ENCODE results near the gene KCNG1. TPM values are rescaled to one million over a fixed set of nuclear protein-coding genes. Genes with fewer than 3 reads are reported as not detected.

KCNG1 gene
- total RNA-seq, 2 experiments from 2014 or later = 1.0 to 1.2 TPM

- Mint-ChIP-seq H3K27me3 (peaks cover 32% of the 10 kb centered on the region), H3K4me3 (no peak overlapping the region), H3K27ac (no peak overlapping the region), H3K9me3 (no peaks in the 10 kb centered on the region), H3K36me3 (no peaks in the 10 kb centered on the region), H3K4me1 (no peaks in the 10 kb centered on the region)
- DNase-seq = no peak
Measured at GRCh38 chr20:51010043-51010365, 12.9 kb downstream of the KCNG1 start.

DNA sequence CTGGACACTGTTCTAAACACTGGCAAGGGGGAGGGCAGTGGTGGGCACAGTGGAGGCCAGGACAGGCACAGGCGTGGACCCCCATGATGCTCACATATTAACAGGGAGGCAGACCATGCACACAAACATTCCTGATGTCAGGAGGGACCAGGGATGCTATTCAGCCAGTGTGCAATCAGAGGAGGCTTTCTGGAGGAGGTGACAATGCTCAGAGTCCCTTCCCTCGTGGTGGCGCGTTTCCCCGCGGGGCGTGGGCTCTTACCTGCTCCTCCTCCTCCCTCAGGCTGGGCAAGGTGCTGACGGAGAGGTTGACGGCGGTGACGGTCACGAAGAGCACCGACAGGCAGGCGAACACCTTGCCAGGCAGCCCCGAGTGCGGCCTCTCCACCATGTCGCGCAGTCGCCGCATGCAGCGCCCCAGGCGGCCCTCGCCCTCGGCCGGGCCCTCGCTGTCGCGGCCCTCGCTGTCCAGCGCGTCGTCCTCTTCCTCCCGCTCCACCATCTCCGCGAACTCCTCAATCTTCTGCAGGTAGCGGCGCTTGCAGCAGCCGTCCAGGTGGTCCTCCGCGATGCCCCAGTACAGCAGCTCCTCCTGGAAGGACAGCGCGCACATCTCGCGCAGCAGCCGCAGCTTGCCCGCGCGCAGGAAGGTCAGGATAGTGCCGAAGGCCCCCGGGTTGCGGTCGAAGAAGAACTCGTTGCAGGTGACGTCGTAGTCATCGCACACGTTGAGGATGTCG, 13.4 kb downstream of the KCNG1 start:
- Mint-ChIP-seq H3K36me3 (no peaks in the 10 kb centered on the region), H3K9me3 (no peaks in the 10 kb centered on the region), H3K27ac (no peak overlapping the region), H3K27me3 (peaks cover 27% of the 10 kb centered on the region), H3K4me3 (no peak overlapping the region), H3K4me1 (no peaks in the 10 kb centered on the region)
- no peak for DNase-seq

- H3K27ac Mint-ChIP-seq = no peak overlapping the region
- no peak overlapping the region for H3K4me3 Mint-ChIP-seq
- H3K9me3 Mint-ChIP-seq = no peaks in the 10 kb centered on the region
- H3K27me3 Mint-ChIP-seq = peaks cover 20% of the 10 kb centered on the region
- no peaks in the 10 kb centered on the region for H3K36me3 Mint-ChIP-seq
- no peaks in the 10 kb centered on the region for H3K4me1 Mint-ChIP-seq
- DNase-seq = no peak
Measured at GRCh38 chr20:51008718-51009117, 14.2 kb downstream of the KCNG1 start.

DNA sequence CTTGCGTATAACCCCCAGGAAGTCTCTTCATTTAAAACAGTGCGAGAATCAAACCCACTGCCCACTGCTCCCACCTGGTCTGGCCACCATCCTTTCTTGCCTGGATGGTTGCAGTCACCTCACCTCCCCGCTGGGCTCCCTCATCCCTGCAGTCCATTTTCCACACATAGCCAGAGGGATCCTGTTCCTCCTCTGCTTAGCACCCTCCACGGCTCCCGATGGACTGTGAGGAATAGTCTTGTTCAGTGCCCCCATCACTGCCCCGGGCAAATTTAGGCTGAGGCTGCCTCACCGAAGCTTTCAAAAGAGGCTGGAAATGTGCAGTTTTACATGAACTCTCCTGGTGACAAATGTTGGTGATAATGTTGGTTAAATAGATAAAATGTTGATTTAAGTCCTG, 17.7 kb downstream of the KCNG1 start:
- Mint-ChIP-seq H3K4me1 (no peaks in the 10 kb centered on the region), H3K9me3 (no peaks in the 10 kb centered on the region), H3K4me3 (no peak overlapping the region), H3K36me3 (no peaks in the 10 kb centered on the region), H3K27me3 (peaks cover 21% of the 10 kb centered on the region), H3K27ac (no peak overlapping the region)
- DNase-seq = no peak

- no peak for DNase-seq
- Mint-ChIP-seq H3K4me3 (no peak overlapping the region), H3K27ac (no peak overlapping the region), H3K9me3 (no peaks in the 10 kb centered on the region), H3K4me1 (no peaks in the 10 kb centered on the region), H3K36me3 (no peaks in the 10 kb centered on the region), H3K27me3 (peaks cover 22% of the 10 kb centered on the region)
Measured at GRCh38 chr20:51004781-51005180, 18.1 kb downstream of the KCNG1 start.

GRCh38 chr20:51004305-51004727, 18.6 kb downstream of the KCNG1 start:
- Mint-ChIP-seq H3K4me1 (no peaks in the 10 kb centered on the region), H3K4me3 (no peak overlapping the region), H3K9me3 (no peaks in the 10 kb centered on the region), H3K27ac (no peak overlapping the region), H3K36me3 (no peaks in the 10 kb centered on the region), H3K27me3 (peaks cover 22% of the 10 kb centered on the region)
- DNase-seq = no peak

DNA sequence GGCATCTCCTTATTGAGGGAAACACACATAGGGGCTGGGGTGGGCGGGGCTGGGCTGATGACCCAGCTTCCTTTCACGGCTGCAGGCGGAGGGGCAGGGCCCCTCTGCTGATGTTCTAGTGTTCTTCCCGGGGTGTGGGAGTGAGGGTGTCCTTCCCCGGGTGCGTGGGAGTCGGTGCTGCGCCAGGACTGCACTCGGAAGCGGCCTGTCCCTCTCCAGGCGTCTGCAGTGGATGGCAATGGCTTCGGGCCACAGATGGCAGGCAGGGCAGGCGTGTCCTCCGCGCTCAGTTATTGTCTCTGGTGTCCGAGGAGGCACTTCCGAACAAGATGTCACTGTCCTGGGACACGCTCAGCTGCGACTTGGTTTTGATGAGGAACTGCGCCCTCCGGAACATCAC, 19.2 kb downstream of the KCNG1 start:
- DNase-seq = no peak
- H3K27me3 Mint-ChIP-seq = peaks cover 17% of the 10 kb centered on the region
- no peak overlapping the region for H3K27ac Mint-ChIP-seq
- H3K9me3 Mint-ChIP-seq = no peaks in the 10 kb centered on the region
- H3K36me3 Mint-ChIP-seq = no peaks in the 10 kb centered on the region
- no peaks in the 10 kb centered on the region for H3K4me1 Mint-ChIP-seq
- H3K4me3 Mint-ChIP-seq = no peak overlapping the region

DNA sequence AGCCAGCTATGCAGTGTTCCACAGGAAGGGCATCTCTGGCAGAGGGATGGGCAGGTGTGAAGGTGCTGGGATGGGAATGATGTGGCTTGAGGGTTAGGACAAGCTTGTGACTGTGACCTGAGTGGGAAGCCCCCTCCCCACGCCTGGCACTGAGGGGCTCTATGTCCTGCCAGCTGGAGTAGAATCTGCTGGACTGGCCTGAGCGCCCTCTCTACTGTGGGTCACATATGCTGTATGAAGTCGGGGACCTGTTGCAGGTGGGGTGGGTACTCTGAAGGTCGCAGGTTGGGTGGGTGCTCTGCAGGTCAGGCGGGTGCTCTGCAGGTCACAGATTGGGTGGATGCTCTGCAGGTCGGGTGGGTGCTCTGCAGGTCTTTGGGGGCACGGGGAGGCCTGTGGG, 20.3 kb downstream of the KCNG1 start:
- Mint-ChIP-seq H3K4me3 (no peak overlapping the region), H3K36me3 (no peaks in the 10 kb centered on the region), H3K27me3 (peaks cover 18% of the 10 kb centered on the region), H3K4me1 (no peaks in the 10 kb centered on the region), H3K27ac (no peak overlapping the region), H3K9me3 (no peaks in the 10 kb centered on the region)
- no peak for DNase-seq

GRCh38 chr20:51001430-51002265, 21.3 kb downstream of the KCNG1 start:
- H3K27me3 Mint-ChIP-seq = peaks cover 18% of the 10 kb centered on the region
- H3K27ac Mint-ChIP-seq = no peak overlapping the region
- no peaks in the 10 kb centered on the region for H3K4me1 Mint-ChIP-seq
- H3K9me3 Mint-ChIP-seq = no peaks in the 10 kb centered on the region
- DNase-seq = no peak
- no peak overlapping the region for H3K4me3 Mint-ChIP-seq
- H3K36me3 Mint-ChIP-seq = no peaks in the 10 kb centered on the region

GRCh38 chr20:50999355-50999754, 23.6 kb downstream of the KCNG1 start:
- no peak overlapping the region for H3K4me3 Mint-ChIP-seq
- peaks cover 18% of the 10 kb centered on the region for H3K27me3 Mint-ChIP-seq
- no peaks in the 10 kb centered on the region for H3K36me3 Mint-ChIP-seq
- no peak for DNase-seq
- no peaks in the 10 kb centered on the region for H3K4me1 Mint-ChIP-seq
- no peak overlapping the region for H3K27ac Mint-ChIP-seq
- no peaks in the 10 kb centered on the region for H3K9me3 Mint-ChIP-seq

DNA sequence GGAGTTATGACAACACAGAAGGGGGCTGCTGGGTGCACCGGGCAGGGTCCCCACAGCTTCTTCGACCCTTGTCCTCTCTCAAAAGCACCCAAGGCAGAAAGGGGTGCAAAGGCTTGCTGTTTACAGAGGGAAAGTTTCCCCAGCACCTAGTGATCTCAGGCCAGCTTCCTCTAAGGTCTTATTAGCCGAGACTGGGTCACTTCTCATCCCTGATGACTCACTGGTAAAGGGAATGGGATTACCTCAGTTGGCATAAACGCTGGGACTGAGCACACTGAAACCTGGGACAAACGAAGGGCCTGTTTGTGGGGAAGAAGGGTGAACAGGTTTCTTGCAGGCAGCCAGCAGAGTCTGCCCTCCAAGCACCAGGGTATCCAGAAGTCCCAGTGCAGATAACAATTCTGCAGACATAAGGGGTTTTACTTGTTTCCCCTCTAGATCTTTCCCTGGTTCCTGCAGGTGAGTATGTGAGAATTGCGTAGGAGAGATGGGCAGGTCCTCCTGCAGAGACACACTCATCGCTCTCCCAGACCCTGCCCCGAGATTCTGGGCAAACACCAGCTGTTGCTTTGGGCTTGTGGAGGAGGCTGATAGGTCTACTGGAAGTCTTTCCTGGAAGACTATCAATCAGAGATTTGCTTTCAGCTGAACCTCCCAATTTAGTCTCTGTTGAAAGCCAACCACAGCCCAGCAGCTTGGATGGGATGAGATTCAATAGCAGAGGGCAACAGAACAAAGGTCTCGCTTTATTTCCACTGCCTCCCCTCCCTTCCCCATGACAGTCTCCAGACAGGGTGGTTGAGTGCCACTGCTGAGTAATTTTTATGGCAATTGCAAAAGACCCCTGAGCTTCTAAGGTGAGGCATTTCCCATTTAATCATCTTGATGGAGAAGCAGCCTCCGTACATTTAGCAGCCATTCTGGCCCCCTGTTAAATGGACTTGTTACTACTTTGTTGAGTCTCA, 25.7 kb downstream of the KCNG1 start:
- H3K4me3 Mint-ChIP-seq = no peak overlapping the region
- H3K4me1 Mint-ChIP-seq = no peaks in the 10 kb centered on the region
- no peak overlapping the region for H3K27ac Mint-ChIP-seq
- H3K27me3 Mint-ChIP-seq = peaks cover 15% of the 10 kb centered on the region
- H3K9me3 Mint-ChIP-seq = no peaks in the 10 kb centered on the region
- no peaks in the 10 kb centered on the region for H3K36me3 Mint-ChIP-seq
- no peak for DNase-seq

GRCh38 chr20:50995506-50995905, 27.4 kb downstream of the KCNG1 start:
- Mint-ChIP-seq H3K27me3 (peaks cover 14% of the 10 kb centered on the region), H3K4me1 (no peaks in the 10 kb centered on the region), H3K36me3 (no peaks in the 10 kb centered on the region), H3K4me3 (no peak overlapping the region), H3K9me3 (no peaks in the 10 kb centered on the region), H3K27ac (no peak overlapping the region)
- DNase-seq = no peak

GRCh38 chr20:50993876-50994275, 29.0 kb downstream of the KCNG1 start:
- Mint-ChIP-seq H3K9me3 (no peaks in the 10 kb centered on the region), H3K4me1 (no peaks in the 10 kb centered on the region), H3K27me3 (peaks cover 9% of the 10 kb centered on the region), H3K36me3 (no peaks in the 10 kb centered on the region), H3K27ac (no peak overlapping the region), H3K4me3 (no peak overlapping the region)
- DNase-seq = no peak

GRCh38 chr20:50992733-50993457, 30.0 kb downstream of the KCNG1 start:
- Mint-ChIP-seq H3K9me3 (no peaks in the 10 kb centered on the region), H3K4me1 (no peaks in the 10 kb centered on the region), H3K27me3 (peaks cover 6% of the 10 kb centered on the region), H3K4me3 (no peak overlapping the region), H3K27ac (no peak overlapping the region), H3K36me3 (no peaks in the 10 kb centered on the region)
- peak; percentile 61 for DNase-seq

All from activated naive CD8-positive, alpha-beta T cell treated with anti-CD3 and anti-CD28 coated beads for 36 hours (primary cell).